ENCODE results near the gene CLEC20A.

The CLEC20A gene

GRCh38 chr1:178498896-178499675, 2.3 kb upstream of the CLEC20A start:
- DNase-seq: no peak

GRCh38 chr1:178497903-178498478, 1.2 kb upstream of the CLEC20A start:
- DNase-seq: no peak

GRCh38 chr1:178495741-178496409, 889 bp downstream of the CLEC20A start:
- no peak for DNase-seq

- DNase-seq: no peak
Observed at GRCh38 chr1:178495158-178495557, 1.6 kb downstream of the CLEC20A start.

GRCh38 chr1:178494569-178494971, 2.2 kb downstream of the CLEC20A start:
- no peak for DNase-seq

- no peak for DNase-seq
Observed at GRCh38 chr1:178493301-178493741, 3.4 kb downstream of the CLEC20A start.

- no peak for DNase-seq
Observed at GRCh38 chr1:178492341-178492740, 4.4 kb downstream of the CLEC20A start.

- DNase-seq: no peak
Observed at GRCh38 chr1:178491721-178492120, 5.0 kb downstream of the CLEC20A start.

GRCh38 chr1:178490967-178491366, 5.8 kb downstream of the CLEC20A start:
- DNase-seq: no peak

GRCh38 chr1:178490136-178490535, 6.6 kb downstream of the CLEC20A start:
- no peak for DNase-seq

GRCh38 chr1:178489399-178489798, 7.4 kb downstream of the CLEC20A start:
- DNase-seq: no peak

- DNase-seq: no peak
Observed at GRCh38 chr1:178488393-178488792, 8.4 kb downstream of the CLEC20A start.

GRCh38 chr1:178487070-178487615, 9.6 kb downstream of the CLEC20A start:
- no peak for DNase-seq

- no peak for DNase-seq
Observed at GRCh38 chr1:178486100-178487069, 10.4 kb downstream of the CLEC20A start.

GRCh38 chr1:178485541-178485981, 11.2 kb downstream of the CLEC20A start:
- DNase-seq: no peak

GRCh38 chr1:178484698-178485225, 12.0 kb downstream of the CLEC20A start:
- DNase-seq: no peak

- DNase-seq: no peak
Observed at GRCh38 chr1:178483251-178483957, 13.4 kb downstream of the CLEC20A start.

GRCh38 chr1:178477841-178478240, 18.9 kb downstream of the CLEC20A start:
- no peak for DNase-seq

GRCh38 chr1:178477373-178477772, 19.4 kb downstream of the CLEC20A start:
- DNase-seq: no peak

- no peak for DNase-seq
Observed at GRCh38 chr1:178472531-178472930, 24.2 kb downstream of the CLEC20A start.

GRCh38 chr1:178470411-178470960, 26.3 kb downstream of the CLEC20A start:
- DNase-seq: no peak

Measured in NCI-H1694 (cell line).